Panc1 (cell line): ENCODE data around the gene ZCCHC24. TPM values are rescaled to one million over a fixed set of nuclear protein-coding genes. Genes with fewer than 3 reads are reported as not detected.

Experiments used
- ATAC-seq: fragments of 200-7000 bp; cut with Tn5 transposase; 2 replicates; pipeline ENCODE4 v1.9.1; 2020; ENCODE audit warnings: mild to moderate bottlenecking, moderate library complexity
- BruUV-seq: library from RNA; stranded (reverse); fragments of 400-500 nt; replicated peaks from 2 replicates; lab custom pipeline; 2021; lab: Mats Ljungman, UMichigan
- CTCF ChIA-PET: fragments of 300-600 bp; sonication (Branson Sonifier 250); formaldehyde crosslinking; loops from one replicate; lab custom pipeline; 2022; ENCODE audit warnings: antibody characterized with exemption; lab: Charles Lee
- POLR2A ChIA-PET: fragments of 300-600 bp; sonication (Branson Sonifier 250); formaldehyde crosslinking; loops from one replicate; lab custom pipeline; 2022; ENCODE audit warnings: antibody characterized with exemption; lab: Charles Lee
- DNase-seq: peaks from one replicate; pipeline ENCODE4 v3.0.0-alpha.2; 2010; ENCODE audit warnings: low read depth, low spot score
- H3K27ac ChIP-seq: 2 replicates; pipeline ENCODE4 v1.5.1; 2011; ENCODE audit warnings: mild to moderate bottlenecking, low read length, inconsistent platforms
- H3K27me3 ChIP-seq: fragments of 200-500 bp; sonication (Bioruptor generic); 2 replicates; pipeline ENCODE4 v1.6.0; 2014; ENCODE audit warnings: low read length, inconsistent platforms; ENCODE audit not compliant: control insufficient read depth, insufficient read depth
- H3K36me3 ChIP-seq: fragments of 200-500 bp; sonication (Bioruptor generic); 2 replicates; pipeline ENCODE4 v1.5.1; 2014; ENCODE audit warnings: inconsistent platforms, mild to moderate bottlenecking, low read length, moderate library complexity; ENCODE audit not compliant: control insufficient read depth, insufficient read depth
- H3K4me1 ChIP-seq: 2 replicates; pipeline ENCODE4 v1.5.1; 2011; ENCODE audit warnings: inconsistent platforms, mild to moderate bottlenecking, low read length, moderate library complexity; ENCODE audit not compliant: control insufficient read depth, insufficient read depth
- H3K4me3 ChIP-seq, 2 experiments: 2 replicates each; pipeline ENCODE4 v1.5.1; 2011 to 2012; ENCODE audit warnings: low read depth in 2 of 2, low read length in 2 of 2, mild to moderate bottlenecking in 2 of 2, inconsistent platforms in 1 of 2, moderate library complexity in 1 of 2
- H3K9me3 ChIP-seq: fragments of 200-500 bp; sonication (Bioruptor generic); 2 replicates; pipeline ENCODE4 v1.5.1; 2014; ENCODE audit warnings: low read depth, mild to moderate bottlenecking, inconsistent platforms, low read length, moderate library complexity; ENCODE audit not compliant: control insufficient read depth, insufficient read depth
- CTCF ChIP-seq: fragments of 450-650 bp; IDR thresholded peaks from 2 replicates; pipeline ENCODE4 v1.5.1; 2017; ENCODE audit warnings: mild to moderate bottlenecking
- POLR2AphosphoS5 ChIP-seq: IDR thresholded peaks from 2 replicates; pipeline ENCODE4 v1.6.1; 2012; ENCODE audit warnings: mild to moderate bottlenecking, low read depth, low read length, moderate library complexity
- REST ChIP-seq, 2 experiments: IDR thresholded peaks; 2 replicates each; pipeline ENCODE4 v1.6.1; 2011 to 2012; ENCODE audit warnings: low read depth in 2 of 2, control low read depth in 1 of 2, low read length in 1 of 2, mild to moderate bottlenecking in 1 of 2, moderate library complexity in 1 of 2; ENCODE audit not compliant: insufficient read depth in 1 of 2
- SIN3A ChIP-seq: IDR thresholded peaks from 2 replicates; pipeline ENCODE4 v1.6.1; 2012; ENCODE audit warnings: low read depth, mild to moderate bottlenecking, low read length, moderate library complexity, borderline replicate concordance; ENCODE audit not compliant: insufficient read depth
- TCF7L2 ChIP-seq: IDR thresholded peaks from 2 replicates; pipeline ENCODE4 v1.6.1; 2011; ENCODE audit warnings: mild to moderate bottlenecking, low read depth, low read length, inconsistent platforms
- in situ Hi-C: cut with HindIII; loops from 2 replicates; pipeline ENCODE4 v1.10.0; 2016; ENCODE audit warnings: low sequenced_read_pairs, low pct_unique_long_range_greater_than_20kb
- intact Hi-C: fragments of 100-400 bp; cut with micrococcal nuclease; formaldehyde crosslinking; loops from one replicate; pipeline ENCODE4 v1.10.0; 2022; ENCODE audit not compliant: unreplicated experiment
- total RNA-seq: library from RNA; stranded (reverse); gene quantifications from one replicate; pipeline ENCODE4 v1.2.1, GENCODE V29; 2021; ENCODE audit not compliant: unreplicated experiment

Gene ZCCHC24
- total RNA-seq, 1 experiment from 2014 or later, result 7.8 TPM

GRCh38 chr10:79412516-79412915 lies 32.9 kb downstream of the ZCCHC24 start:
- DNase-seq (no peak), ATAC-seq (no peak)
- ChIA-PET CTCF (no interaction called here), POLR2A (no interaction called here)
- no peak for TF ChIP-seq REST (IDR thresholded peaks at IDR 0.05; ENCODE audit: insufficient read depth in 1 of 2, low read depth in 2 of 2, low read length in 1 of 2)
- no peak for TF ChIP-seq CTCF
- no peak for TF ChIP-seq SIN3A
- Histone ChIP-seq H3K9me3 (no peaks in the 10 kb centered on the region), H3K27ac (no peak overlapping the region), H3K4me3 (no peak overlapping the region), H3K27me3 (no peaks in the 10 kb centered on the region), H3K36me3 (no peaks in the 10 kb centered on the region), H3K4me1 (no peaks in the 10 kb centered on the region)
- no TSS peak for BruUV-seq
- intact Hi-C loops, result no loop called here
- in situ Hi-C loops, result no loop called here

- ATAC-seq (no peak), DNase-seq (no peak)
- ChIA-PET POLR2A (no interaction called here), CTCF (no interaction called here)
- in situ Hi-C loops, result no loop called here
- H3K9me3 ChIP-seq, result no peaks in the 10 kb centered on the region
- H3K27me3 ChIP-seq, result no peaks in the 10 kb centered on the region
- intact Hi-C loops, result no loop called here
- TF ChIP-seq CTCF, result no peak
- TF ChIP-seq POLR2AphosphoS5, result no peak
- no peak for TF ChIP-seq TCF7L2
- no peak for TF ChIP-seq SIN3A
- TF ChIP-seq REST (IDR thresholded peaks at IDR 0.05; ENCODE audit: insufficient read depth in 1 of 2, low read depth in 2 of 2, low read length in 1 of 2), result no peak
- BruUV-seq, result no TSS peak
- H3K4me1 ChIP-seq, result no peaks in the 10 kb centered on the region; the same call in 1 of the 2 replicates
- no peaks in the 10 kb centered on the region for H3K36me3 ChIP-seq
- no peak overlapping the region for H3K4me3 ChIP-seq
- H3K27ac ChIP-seq, result no peak overlapping the region
Measured at GRCh38 chr10:79411546-79412495, 33.6 kb downstream of the ZCCHC24 start.
